ENCODE data around the gene AMDHD2.
"Not testable (repeated sequence)": the region's sequence is repeated elsewhere in the genome, so short reads cannot be mapped to it uniquely, and the experiment has no call there.

The AMDHD2 gene, protein sequence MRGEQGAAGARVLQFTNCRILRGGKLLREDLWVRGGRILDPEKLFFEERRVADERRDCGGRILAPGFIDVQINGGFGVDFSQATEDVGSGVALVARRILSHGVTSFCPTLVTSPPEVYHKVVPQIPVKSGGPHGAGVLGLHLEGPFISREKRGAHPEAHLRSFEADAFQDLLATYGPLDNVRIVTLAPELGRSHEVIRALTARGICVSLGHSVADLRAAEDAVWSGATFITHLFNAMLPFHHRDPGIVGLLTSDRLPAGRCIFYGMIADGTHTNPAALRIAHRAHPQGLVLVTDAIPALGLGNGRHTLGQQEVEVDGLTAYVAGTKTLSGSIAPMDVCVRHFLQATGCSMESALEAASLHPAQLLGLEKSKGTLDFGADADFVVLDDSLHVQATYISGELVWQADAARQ

GRCh38 chr16:2520097-2520783, at the start of gene AMDHD2:
Gene AMDHD2, plus strand, starts transcription at chr16:2520371. Its CDS starts 88 bp downstream, at chr16:2520459.
- peak; percentile 26 for DNase-seq

- DNase-seq = peak; percentile 50
These were observed 49.6 kb upstream of the AMDHD2 start for GRCh38 chr16:2470603-2471015.

GRCh38 chr16:2471016-2471652, 49.0 kb upstream of the AMDHD2 start, which contains the start of gene NTN3:
Gene NTN3, plus strand, starts transcription at chr16:2471297. Its CDS starts 405 bp downstream, at chr16:2471702.
- DNase-seq = no peak

- no peak for DNase-seq
These were observed 48.3 kb upstream of the AMDHD2 start for GRCh38 chr16:2471653-2472487.

GRCh38 chr16:2472488-2472864, 47.7 kb upstream of the AMDHD2 start:
- no peak for DNase-seq

DNA sequence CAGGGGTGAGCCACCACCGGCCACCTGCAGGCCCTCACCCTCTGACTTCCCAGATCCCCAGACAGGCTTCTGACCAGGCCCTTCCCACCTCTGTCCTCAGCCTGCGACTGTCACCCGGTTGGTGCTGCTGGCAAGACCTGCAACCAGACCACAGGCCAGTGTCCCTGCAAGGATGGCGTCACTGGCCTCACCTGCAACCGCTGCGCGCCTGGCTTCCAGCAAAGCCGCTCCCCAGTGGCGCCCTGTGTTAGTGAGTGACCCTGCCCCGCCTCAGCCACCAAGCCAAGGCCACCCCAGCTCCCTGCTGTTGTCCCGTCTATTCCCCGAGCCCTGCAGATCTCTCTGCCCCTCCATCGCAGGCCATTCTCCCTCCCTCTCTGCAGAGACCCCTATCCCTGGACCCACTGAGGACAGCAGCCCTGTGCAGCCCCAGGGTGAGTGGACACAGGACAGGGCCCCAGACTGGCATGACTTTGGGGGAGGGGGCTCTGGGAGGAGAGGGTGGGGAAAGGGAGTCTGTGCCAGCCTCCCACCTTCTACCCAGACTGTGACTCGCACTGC, 47.2 kb upstream of the AMDHD2 start:
- DNase-seq = no peak

- DNase-seq = no peak
These were observed 46.7 kb upstream of the AMDHD2 start for GRCh38 chr16:2473446-2473926.

DNA sequence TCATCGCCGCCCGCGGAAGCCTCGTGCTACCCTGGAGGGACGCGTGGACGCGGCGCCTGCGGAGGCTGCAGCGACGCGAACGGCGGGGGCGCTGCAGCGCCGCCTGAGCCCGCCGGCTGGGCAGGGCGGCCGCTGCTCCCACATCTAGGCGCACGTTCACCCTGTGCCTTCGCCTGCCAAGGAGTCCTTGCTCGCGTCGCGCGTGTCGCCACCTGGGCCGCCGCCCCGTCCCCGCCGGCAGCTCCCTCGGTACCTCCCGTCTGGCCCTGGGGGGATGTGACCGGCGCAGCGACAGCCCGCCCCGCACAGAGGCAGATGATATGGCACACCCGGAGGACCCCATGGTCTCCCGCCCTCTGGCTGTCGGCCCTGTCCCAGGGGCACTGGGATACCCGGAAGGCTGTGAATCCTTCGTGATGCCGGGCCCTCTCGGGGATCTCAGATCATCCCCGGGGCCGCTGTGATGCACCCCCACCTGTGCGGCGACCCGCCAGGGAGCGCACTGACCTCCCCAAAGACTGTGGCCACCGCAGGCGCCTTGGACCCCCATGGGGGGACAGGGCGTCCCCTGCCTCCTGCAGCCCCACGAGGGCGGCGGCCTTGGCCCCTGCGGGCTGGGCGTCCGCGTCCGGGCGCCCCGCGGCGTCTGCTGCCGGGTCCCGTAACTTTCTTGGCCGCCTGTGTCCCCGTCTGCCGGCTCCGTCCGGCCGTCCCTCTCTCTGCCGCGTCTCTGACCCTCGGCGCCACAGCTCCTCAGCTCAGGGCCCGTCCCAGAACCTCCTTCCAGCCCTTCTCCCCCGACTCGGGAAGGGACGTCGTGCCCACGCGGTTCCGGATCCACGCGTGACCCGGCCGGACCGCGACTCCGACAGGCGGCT, 45.9 kb upstream of the AMDHD2 start:
- no peak for DNase-seq

GRCh38 chr16:2474877-2475412, 45.2 kb upstream of the AMDHD2 start, which contains the start of gene TBC1D24:
Gene TBC1D24, plus strand, starts transcription at chr16:2475127. Its CDS starts 21,022 bp downstream, at chr16:2496149.
- no peak for DNase-seq

DNA sequence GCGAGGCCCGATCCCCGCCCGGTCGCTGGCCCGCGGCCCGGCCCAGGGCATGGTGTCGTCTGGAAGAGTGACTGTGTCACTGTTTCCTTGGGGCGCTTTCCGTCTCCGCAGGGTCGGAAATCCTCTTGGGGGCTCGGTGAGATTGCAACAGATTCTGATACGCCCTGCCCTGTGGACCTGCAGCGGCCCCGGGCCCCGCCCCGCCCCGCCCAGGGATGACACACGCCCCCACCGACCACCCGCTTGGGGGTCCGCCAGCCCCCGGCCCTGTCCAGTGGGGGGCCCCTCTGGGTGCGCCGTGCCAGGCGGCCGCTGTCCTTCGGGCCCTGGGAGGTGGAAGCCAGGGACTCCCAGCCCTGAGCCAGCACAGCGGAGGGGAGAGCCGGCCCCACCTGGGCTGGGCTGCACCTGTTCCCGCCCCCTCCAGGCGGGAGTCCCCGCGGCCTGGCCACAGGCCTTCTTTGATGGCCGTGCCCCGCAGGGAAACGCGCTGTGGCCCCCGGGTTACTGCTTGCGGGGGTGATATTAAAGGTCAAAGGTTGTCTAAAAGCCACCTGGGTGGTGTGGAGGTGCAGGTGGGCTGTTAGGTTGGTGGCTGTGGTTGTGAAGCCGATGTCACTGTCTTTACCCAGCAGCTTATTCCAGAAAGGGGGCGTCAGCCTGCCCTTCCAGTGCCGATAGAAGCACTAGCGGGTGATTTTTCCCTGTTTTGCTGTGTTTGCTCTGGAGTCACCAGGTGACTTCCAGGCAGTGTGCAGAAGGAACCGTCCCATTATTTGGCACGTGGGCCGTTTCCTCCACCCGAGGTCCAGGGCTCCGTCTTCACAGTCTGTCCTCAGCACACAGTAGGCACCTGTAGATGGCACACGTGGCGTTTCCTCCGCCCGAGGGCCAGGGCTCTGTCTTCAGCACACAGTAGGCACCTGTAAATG, 44.5 kb upstream of the AMDHD2 start:
- DNase-seq = no peak

DNA sequence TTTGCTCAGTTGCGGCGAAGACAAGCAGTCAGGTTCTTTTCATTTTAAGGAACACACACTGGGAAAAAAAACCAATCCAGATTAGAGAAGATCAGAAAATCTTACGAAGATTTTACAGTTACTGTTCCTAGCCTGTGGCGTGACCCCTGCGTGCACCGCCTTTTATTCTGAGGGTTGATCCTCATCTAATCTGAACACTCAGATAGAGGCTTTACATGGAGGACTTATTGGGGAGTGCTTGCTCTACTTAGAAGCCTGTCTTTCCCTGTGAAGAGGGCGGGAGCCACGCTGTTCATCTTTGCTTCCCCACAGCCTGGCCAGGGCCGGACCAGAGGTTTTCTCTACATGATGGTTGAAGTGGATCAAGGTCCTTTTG, 43.8 kb upstream of the AMDHD2 start:
- no peak for DNase-seq

DNA sequence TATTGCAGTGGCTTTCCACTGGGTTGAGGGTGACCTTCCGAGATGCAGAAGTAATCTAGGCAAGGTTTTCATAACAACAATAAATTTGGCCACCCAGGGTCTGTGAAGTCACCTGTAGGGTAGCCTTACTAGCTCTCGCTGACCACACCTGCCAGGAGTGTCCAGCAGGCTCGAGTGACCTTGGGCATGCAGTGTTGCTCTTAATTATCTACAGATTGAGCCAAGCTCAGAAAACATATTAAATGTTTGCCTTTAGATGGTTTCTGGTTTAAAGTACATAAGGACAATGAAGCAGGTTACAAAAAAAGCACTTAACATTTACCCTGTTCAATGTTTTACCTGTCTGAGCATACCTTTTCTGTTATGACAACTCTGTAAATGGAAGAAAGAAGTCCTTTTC, 43.4 kb upstream of the AMDHD2 start:
- DNase-seq = no peak

DNA sequence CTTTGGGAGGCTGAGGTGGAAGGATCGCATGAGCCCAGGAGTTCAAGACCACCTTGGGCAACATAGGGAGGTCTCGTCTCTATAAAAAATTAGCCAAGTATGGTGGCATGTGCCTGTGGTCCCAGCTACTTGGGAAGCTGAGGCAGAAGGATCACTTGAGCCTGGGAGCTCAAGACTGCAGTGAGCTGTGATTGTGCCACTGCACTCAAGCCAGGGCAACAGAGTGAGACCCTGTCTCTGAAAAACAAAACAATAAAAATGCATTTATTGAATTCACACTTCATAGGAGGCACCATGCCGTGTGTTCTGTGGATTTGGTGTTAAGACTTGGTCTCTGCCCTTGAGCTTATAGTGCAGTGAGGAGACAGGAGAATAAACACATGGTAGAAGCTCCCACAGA, 42.8 kb upstream of the AMDHD2 start:
- DNase-seq = no peak

- no peak for DNase-seq
These were observed 41.9 kb upstream of the AMDHD2 start for GRCh38 chr16:2478279-2478678.

DNA sequence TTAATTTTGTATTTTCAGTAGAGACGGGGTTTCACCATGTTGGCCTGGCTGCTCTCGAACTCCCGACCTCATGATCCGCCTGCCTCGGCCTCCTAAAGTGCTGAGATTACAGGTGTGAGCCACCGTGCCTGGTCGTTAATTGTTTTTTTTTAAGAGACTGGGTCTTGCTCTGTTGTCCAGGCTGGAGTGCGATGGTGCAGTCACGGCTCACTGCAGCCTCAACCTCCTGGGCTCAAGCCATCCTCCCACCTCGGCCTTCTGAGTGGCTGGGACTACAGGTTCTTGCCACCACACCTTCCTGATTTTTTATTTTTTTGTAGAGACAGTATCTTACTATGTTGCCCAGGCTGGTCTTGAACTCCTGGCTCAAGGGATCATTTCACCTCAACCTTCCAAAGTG, 40.2 kb upstream of the AMDHD2 start:
- DNase-seq = not testable (repeated sequence)

- no peak for DNase-seq
These were observed 39.2 kb upstream of the AMDHD2 start for GRCh38 chr16:2480948-2481347.

DNA sequence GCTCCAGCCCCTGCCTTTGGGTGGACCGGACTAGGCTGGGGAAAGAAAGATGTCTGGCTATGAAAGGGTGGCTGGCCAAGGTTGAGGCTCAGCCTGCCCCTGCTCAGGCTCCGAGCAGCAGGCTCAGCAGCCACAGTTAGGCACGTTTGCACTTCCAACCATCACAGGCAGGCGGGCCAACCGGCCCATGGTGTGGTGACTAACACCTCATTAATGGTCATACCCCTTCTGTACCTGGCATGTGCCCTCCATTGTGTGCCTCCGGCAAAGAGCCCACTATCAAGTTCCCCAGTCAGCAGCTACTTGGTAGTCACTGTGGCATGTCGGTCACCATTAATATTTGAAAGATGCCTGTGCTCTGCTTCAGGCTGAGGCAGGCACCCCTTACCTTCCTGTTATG, 38.5 kb upstream of the AMDHD2 start:
- DNase-seq = no peak

DNA sequence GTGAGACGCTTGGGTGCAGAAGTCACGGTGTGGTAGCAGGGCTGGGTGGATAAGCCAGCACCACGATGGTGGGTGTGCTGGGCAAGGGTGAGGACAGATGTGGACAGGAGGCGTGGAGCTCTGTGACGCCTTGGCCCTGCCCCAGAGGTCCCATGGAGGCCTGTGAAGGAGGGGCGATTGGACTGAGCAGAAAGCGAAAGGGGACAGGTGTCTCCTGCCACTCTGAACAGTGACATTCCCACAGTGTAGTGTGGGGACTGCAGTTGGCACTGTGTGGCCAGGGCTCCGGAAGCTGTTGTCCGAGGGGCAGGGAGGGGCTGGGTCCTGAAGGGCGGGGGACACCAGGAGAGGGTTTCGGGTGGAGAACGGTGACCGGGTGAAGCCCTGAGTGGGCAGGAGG, 37.9 kb upstream of the AMDHD2 start:
- DNase-seq = no peak

DNA sequence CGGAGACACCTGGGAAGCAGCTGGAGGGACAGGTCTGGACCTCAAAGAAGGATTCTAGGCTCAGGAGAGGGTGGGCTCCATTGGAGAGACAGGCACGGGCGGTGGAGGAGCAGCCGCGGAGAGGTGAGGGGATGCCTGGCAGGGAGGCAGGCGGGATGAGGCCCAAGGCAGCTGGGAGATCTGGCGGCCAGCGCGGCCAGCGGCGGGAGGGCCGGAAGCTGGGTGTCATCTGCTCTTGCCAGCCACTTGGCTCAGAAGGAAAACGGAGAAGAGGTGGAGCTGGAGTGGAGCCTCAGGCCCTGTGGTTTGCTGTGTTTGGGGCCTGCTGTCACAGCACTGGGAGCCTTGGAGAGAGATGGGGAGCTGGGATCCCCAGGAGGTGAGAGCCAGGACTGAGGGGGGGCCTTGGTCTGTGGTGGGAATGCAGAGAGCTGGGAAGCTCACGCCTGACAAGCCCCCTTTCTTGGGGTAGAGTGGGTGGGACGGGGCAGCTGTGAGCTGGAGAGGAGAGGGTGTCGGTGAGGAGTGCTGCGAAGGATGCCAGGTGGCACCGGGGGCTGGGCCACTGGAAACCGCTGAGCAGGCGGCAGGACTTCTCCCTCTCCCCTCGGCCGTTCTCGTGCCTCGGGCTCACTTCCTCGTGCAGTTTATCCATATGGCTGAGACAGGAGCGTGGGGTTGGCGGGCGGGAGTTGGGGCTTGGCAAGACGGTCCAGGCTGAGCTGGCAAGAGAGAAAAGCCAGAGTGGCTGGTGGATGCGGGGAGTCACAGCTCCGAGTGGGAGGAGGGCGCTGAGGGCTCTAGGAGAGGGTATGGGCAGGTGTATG, 37.2 kb upstream of the AMDHD2 start:
- no peak for DNase-seq
